Kidney epithelial cell (primary cell): Measurements from ENCODE around the gene AMZ2. TPM values are rescaled to one million over a fixed set of nuclear protein-coding genes. Genes with fewer than 3 reads are reported as not detected.

Source experiments
- DNase-seq: peaks from one replicate; pipeline ENCODE4 v3.0.0-alpha.2; 2010; ENCODE audit warnings: low read depth
- H3K27me3 ChIP-seq: 2 replicates; pipeline ENCODE4 v1.6.0; 2011; ENCODE audit warnings: low read length; ENCODE audit not compliant: control insufficient read depth, insufficient read depth
- H3K36me3 ChIP-seq: 2 replicates; pipeline ENCODE4 v1.5.1; 2011; ENCODE audit warnings: low read length; ENCODE audit not compliant: control insufficient read depth, insufficient read depth
- H3K4me3 ChIP-seq: 2 replicates; pipeline ENCODE4 v1.5.1; 2011; ENCODE audit warnings: low read depth, mild to moderate bottlenecking, control low read depth, low read length
- total RNA-seq: library from RNA; depleted of rRNA; stranded (reverse); fragments of >200 nt; gene quantifications from 2 replicates; pipeline ENCODE4 v1.2.3, GENCODE V29; 2015
- TF ChIP-seq, protein P1 (sequence below): IDR thresholded peaks from 2 replicates; pipeline ENCODE4 v1.5.1; 2011; ENCODE audit warnings: mild to moderate bottlenecking, moderate library complexity, low read length, control low read depth, inconsistent platforms; ENCODE audit not compliant: insufficient read depth, poor library complexity, severe bottlenecking

AMZ2 gene
- total RNA-seq, 1 donor from 2014 or later = 99.7 TPM

DNA sequence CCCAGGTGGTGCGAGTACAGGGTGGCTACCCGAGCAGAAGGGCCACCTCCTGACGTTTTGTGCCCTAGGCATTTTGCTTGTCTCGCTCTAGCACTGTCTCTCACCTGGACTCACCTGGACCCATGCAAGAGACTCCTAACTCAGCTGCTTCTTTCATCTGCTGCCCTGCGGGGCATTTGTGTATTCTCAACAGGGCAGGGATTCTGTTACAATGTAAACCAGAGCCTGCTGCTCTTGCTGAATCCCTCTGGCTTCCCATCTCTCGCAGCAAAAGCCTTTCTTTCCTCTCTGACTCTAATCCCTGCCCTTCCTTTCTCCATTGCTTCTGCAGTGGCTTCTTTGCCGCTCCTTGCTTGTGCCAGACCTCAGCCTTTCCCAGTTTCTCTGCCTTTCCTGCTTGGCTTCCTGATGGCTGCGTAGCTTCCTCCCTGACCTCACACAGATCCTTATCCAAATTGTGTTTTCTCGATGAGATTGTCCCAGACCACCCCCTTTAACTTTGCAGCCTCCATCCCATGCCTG lies 53.7 kb downstream of the AMZ2 start:
- H3K27me3 ChIP-seq = no peaks in the 10 kb centered on the region
- DNase-seq = no peak
- TF ChIP-seq, protein P1, sequence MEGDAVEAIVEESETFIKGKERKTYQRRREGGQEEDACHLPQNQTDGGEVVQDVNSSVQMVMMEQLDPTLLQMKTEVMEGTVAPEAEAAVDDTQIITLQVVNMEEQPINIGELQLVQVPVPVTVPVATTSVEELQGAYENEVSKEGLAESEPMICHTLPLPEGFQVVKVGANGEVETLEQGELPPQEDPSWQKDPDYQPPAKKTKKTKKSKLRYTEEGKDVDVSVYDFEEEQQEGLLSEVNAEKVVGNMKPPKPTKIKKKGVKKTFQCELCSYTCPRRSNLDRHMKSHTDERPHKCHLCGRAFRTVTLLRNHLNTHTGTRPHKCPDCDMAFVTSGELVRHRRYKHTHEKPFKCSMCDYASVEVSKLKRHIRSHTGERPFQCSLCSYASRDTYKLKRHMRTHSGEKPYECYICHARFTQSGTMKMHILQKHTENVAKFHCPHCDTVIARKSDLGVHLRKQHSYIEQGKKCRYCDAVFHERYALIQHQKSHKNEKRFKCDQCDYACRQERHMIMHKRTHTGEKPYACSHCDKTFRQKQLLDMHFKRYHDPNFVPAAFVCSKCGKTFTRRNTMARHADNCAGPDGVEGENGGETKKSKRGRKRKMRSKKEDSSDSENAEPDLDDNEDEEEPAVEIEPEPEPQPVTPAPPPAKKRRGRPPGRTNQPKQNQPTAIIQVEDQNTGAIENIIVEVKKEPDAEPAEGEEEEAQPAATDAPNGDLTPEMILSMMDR = no peak
- H3K4me3 ChIP-seq = no peak overlapping the region
- H3K36me3 ChIP-seq = no peaks in the 10 kb centered on the region

DNA sequence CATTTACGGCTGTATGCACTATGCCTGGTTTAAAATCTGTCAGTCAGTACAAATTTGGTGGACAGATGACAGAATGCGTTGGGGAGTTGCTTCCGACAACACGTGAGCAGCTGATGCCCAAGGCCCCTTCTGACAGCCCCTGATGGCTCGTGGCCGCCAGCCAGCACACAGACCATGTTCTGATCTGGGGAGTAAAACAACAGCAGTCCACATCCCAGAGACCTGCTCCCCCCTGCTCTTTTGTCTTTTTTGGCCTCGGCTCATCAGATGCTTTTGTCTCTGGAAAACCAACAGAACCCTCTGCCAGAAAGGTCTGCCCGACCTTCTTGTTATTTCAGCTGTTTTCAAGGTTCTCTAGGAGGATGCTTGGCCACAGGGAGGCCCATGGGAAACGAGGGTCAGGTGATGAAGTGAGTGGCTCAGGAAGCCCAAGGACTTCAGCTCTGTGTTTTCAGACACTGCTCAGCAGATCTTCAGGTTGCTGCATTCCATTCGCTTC lies 54.3 kb downstream of the AMZ2 start:
- H3K36me3 ChIP-seq = no peaks in the 10 kb centered on the region
- TF ChIP-seq, protein P1 = no peak
- H3K27me3 ChIP-seq = no peaks in the 10 kb centered on the region
- H3K4me3 ChIP-seq = no peak overlapping the region
- no peak for DNase-seq

DNA sequence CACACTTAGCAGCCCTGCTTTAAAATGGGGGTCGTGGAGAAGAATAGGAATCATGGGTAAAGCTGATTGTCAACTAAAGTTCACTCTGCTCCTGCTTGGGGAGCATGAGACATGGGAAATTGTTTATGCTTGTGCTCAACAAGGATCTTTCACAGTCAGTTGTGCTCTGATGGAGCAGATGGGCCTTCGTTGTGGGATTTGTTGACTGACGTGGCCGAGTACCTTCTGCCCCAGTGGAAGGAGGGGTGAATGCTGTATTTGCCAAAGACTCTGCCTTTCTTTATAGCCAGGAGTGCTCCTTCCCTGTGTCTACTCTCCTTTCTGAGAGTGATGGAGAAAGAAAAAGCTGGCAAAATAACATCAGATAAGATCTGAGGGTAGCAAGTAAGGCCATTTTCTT lies 54.8 kb downstream of the AMZ2 start:
- H3K36me3 ChIP-seq = no peaks in the 10 kb centered on the region
- TF ChIP-seq, protein P1 = no peak
- DNase-seq = no peak
- no peak overlapping the region for H3K4me3 ChIP-seq
- no peaks in the 10 kb centered on the region for H3K27me3 ChIP-seq

DNA sequence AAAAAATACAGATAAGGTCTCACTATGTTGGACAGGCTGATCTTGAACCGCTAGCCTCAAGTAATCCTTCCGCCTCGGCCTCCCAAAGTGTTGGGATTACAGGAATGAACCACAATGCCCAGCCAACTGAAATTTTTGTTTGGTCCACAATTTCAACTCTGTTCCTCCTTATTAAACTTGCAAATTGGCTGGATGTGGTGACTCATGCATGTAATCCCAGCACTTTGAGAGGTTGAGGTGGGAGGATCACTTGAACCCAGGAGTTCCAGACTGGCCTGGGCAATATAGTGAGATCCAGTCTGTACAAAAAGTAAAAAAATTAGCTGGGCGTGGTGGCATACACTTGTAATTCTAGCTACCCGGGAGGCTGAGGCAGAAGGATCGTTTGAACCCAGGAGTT lies 56.9 kb downstream of the AMZ2 start:
- DNase-seq = no peak
- H3K27me3 ChIP-seq = no peaks in the 10 kb centered on the region
- TF ChIP-seq, protein P1 = no peak
- no peaks in the 10 kb centered on the region for H3K36me3 ChIP-seq
- H3K4me3 ChIP-seq = no peak overlapping the region

DNA sequence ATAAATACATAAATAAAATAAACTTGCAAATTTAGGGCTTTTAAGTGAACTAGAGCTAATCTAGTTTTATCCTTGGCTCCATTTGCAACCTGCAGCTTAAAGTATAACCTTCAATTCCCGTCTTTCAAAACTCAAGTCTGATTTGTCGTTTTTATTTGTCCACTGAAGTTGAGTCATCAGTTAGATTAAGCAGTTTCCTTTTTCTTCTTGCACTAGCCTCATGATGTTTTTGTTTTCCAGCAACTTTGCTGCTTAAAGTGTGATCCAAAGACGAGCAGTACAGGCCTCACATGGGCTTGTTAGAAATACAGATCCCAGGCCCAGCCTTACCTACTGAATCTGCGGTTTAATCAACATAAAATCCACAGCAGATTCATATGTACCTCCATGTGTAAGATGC lies 57.3 kb downstream of the AMZ2 start:
- no peak overlapping the region for H3K4me3 ChIP-seq
- no peaks in the 10 kb centered on the region for H3K27me3 ChIP-seq
- no peak for DNase-seq
- TF ChIP-seq, protein P1 = no peak
- no peaks in the 10 kb centered on the region for H3K36me3 ChIP-seq

Other genes with a start within 250 kb of the AMZ2 start
- 79.1 and 91.9 TPM in 2 replicates for gene KPNA2, start 212.3 kb upstream of the AMZ2 start, total RNA-seq
- gene SLC16A6, start 43.1 kb downstream of the AMZ2 start, total RNA-seq = 0.38 and 1.3 TPM in 2 replicates
- 2.9 and 4.5 TPM in 2 replicates for gene ARSG, start 43.5 kb downstream of the AMZ2 start, total RNA-seq
- gene WIPI1, start 209.5 kb downstream of the AMZ2 start, total RNA-seq = 49.9 and 90.6 TPM in 2 replicates